Measurements from ENCODE around the gene LRRC32. TPM values are rescaled to one million over a fixed set of nuclear protein-coding genes. Genes with fewer than 3 reads are reported as not detected.

LRRC32 gene
- total RNA-seq, 2 experiments from 2014 or later, result 1.8 to 2.4 TPM

DNA sequence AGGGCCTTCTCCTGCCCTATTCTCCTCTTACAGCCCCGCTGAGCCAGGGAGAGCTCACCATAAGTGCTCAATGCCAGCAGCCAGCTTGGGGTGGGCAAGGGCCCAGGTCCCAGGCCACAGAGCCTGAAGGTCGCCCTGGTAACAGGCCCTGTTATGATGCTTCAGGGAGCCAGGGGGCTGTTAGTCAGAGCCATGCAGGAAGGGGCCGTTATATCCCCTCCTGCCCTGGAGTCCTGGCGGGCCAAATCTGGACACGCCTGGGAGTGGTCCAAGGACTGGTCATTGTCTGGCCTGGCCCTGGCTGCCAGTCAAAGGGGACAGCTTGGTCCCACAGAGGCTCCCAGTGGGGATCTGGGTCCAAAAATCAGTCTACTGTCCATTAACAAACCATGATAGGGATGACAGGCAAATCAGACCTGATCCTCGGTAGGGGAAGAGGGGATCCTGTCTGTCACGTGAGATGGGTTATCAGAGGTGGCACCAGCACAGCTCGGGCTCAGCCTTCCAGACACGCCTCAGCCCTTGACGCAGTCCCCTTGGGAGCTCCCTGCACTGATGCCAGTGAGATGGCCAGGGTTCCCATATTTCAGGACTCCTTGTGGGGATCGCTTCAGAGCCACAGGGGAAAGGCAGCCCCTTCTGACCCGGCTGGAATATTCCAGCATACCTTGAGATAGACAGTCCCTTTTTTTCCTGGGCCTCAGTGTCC, 55.9 kb downstream of the LRRC32 start:
- Mint-ChIP-seq H3K36me3 (ENCODE audit: low read depth) (no peaks in the 10 kb centered on the region), H3K27me3 (peaks cover 8% of the 10 kb centered on the region), H3K9me3 (peaks cover 7% of the 10 kb centered on the region), H3K4me3 (no peak overlapping the region), H3K27ac (no peak overlapping the region), H3K4me1 (ENCODE audit: low read depth) (no peaks in the 10 kb centered on the region)
- Histone ChIP-seq H3K36me3 (ENCODE audit: insufficient read depth, low read length) (no peaks in the 10 kb centered on the region), H3K4me1 (ENCODE audit: insufficient read depth, low read length) (no peaks in the 10 kb centered on the region), H3K27ac (ENCODE audit: low read depth in 1 of 2, low read length in 2 of 2) (no peak overlapping the region), H3K27me3 (ENCODE audit: control insufficient read depth in 1 of 2, insufficient read depth in 2 of 2, low read length in 2 of 2) (no peaks in the 10 kb centered on the region), H3K4me3 (ENCODE audit: low read length) (no peak overlapping the region), H3K9me3 (ENCODE audit: control insufficient read depth in 1 of 2, insufficient read depth in 1 of 2, low read length in 2 of 2) (peaks cover 0 to 4% of the 10 kb centered on the region in 2 experiments)
- DNase-seq (no peak), ATAC-seq (ENCODE audit: poor library complexity) (no peak)
- ChIA-PET POLR2A (no interaction called here), CTCF (no interaction called here)
- TF ChIP-seq, protein P1, sequence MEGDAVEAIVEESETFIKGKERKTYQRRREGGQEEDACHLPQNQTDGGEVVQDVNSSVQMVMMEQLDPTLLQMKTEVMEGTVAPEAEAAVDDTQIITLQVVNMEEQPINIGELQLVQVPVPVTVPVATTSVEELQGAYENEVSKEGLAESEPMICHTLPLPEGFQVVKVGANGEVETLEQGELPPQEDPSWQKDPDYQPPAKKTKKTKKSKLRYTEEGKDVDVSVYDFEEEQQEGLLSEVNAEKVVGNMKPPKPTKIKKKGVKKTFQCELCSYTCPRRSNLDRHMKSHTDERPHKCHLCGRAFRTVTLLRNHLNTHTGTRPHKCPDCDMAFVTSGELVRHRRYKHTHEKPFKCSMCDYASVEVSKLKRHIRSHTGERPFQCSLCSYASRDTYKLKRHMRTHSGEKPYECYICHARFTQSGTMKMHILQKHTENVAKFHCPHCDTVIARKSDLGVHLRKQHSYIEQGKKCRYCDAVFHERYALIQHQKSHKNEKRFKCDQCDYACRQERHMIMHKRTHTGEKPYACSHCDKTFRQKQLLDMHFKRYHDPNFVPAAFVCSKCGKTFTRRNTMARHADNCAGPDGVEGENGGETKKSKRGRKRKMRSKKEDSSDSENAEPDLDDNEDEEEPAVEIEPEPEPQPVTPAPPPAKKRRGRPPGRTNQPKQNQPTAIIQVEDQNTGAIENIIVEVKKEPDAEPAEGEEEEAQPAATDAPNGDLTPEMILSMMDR (IDR thresholded peaks at IDR 0.05), result no peak
- intact Hi-C loops (cut with DNase I, micrococcal nuclease), result no loop called here

DNA sequence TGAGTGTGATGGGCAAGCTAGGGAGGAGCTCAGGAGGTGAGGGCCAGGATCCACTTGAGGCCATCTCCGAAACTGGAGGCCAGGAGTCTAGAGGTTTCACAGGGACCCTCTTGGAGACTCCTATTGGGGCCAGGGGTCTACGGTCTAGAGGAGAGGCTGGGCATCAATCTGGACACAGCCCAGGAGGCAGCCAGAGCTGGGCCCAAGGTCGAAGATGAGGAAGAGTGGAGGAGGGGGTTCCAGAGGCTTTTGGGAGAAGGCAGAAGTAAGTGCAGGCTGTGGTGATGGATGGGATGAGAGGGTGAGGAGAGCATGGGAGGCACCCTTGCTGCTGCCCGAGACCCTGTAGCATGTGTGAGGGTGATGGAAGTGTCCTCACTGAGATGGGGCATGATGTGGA, 56.6 kb downstream of the LRRC32 start:
- no peak overlapping the region for H3K27ac ChIP-seq (ENCODE audit: low read depth in 1 of 2, low read length in 2 of 2)
- no peak overlapping the region for H3K27ac Mint-ChIP-seq
- H3K36me3 ChIP-seq (ENCODE audit: insufficient read depth, low read length), result no peaks in the 10 kb centered on the region
- H3K9me3 Mint-ChIP-seq, result peaks cover 7% of the 10 kb centered on the region
- no peak for ATAC-seq (ENCODE audit: poor library complexity)
- peaks cover 8% of the 10 kb centered on the region for H3K27me3 Mint-ChIP-seq
- intact Hi-C loops (cut with DNase I, micrococcal nuclease), result no loop called here
- TF ChIP-seq, protein P1 (IDR thresholded peaks at IDR 0.05), result no peak
- no peaks in the 10 kb centered on the region for H3K36me3 Mint-ChIP-seq (ENCODE audit: low read depth)
- ChIA-PET CTCF (no interaction called here), POLR2A (no interaction called here)
- H3K27me3 ChIP-seq (ENCODE audit: control insufficient read depth in 1 of 2, insufficient read depth in 2 of 2, low read length in 2 of 2), result no peaks in the 10 kb centered on the region
- no peaks in the 10 kb centered on the region for H3K4me1 Mint-ChIP-seq (ENCODE audit: low read depth)
- H3K4me3 Mint-ChIP-seq, result no peak overlapping the region
- H3K9me3 ChIP-seq (ENCODE audit: control insufficient read depth in 1 of 2, insufficient read depth in 1 of 2, low read length in 2 of 2), result peaks cover 0 to 4% of the 10 kb centered on the region in 2 experiments
- no peaks in the 10 kb centered on the region for H3K4me1 ChIP-seq (ENCODE audit: insufficient read depth, low read length)
- no peak overlapping the region for H3K4me3 ChIP-seq (ENCODE audit: low read length)
- no peak for DNase-seq

DNA sequence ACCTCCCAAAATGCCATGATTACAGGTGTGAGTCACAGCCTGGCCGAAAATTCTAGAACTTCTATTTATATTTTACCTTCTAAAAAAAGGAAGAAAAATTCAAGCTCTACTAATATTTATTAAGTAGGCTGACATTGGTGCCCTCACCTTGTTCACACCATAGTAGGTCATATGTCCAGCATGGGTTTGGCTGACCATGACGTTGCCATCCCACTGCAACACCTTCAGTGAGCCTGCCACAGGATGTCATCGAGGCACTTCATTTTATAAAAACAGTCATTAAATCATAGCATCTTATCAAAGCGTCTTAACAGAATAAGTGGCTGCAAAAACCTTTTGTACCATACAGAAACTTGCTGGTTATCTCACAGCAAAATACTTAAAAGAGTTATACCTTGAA, 58.3 kb downstream of the LRRC32 start:
- Mint-ChIP-seq H3K9me3 (no peaks in the 10 kb centered on the region), H3K4me1 (ENCODE audit: low read depth) (no peaks in the 10 kb centered on the region), H3K27ac (no peak overlapping the region), H3K4me3 (no peak overlapping the region), H3K27me3 (peaks cover 8% of the 10 kb centered on the region), H3K36me3 (ENCODE audit: low read depth) (no peaks in the 10 kb centered on the region)
- H3K27ac ChIP-seq (ENCODE audit: low read depth in 1 of 2, low read length in 2 of 2), result no peak overlapping the region
- no peaks in the 10 kb centered on the region for H3K36me3 ChIP-seq (ENCODE audit: insufficient read depth, low read length)
- DNase-seq (no peak), ATAC-seq (ENCODE audit: poor library complexity) (no peak)
- TF ChIP-seq, protein P1 (IDR thresholded peaks at IDR 0.05), result no peak
- peaks cover 0 to 4% of the 10 kb centered on the region in 2 experiments for H3K9me3 ChIP-seq (ENCODE audit: control insufficient read depth in 1 of 2, insufficient read depth in 1 of 2, low read length in 2 of 2)
- ChIA-PET CTCF (no interaction called here), POLR2A (no interaction called here)
- no peaks in the 10 kb centered on the region for H3K4me1 ChIP-seq (ENCODE audit: insufficient read depth, low read length)
- intact Hi-C loops (cut with DNase I, micrococcal nuclease), result no loop called here
- H3K27me3 ChIP-seq (ENCODE audit: control insufficient read depth in 1 of 2, insufficient read depth in 2 of 2, low read length in 2 of 2), result no peaks in the 10 kb centered on the region
- H3K4me3 ChIP-seq (ENCODE audit: low read length), result no peak overlapping the region
